Activated effector memory CD4-positive, alpha-beta T cell treated with Interleukin-2 at 50 U/mL for 16 hours (primary cell): ENCODE measurements around the gene ANGPTL2.

ENCODE experiments used
- DNase-seq: peaks from one replicate; pipeline ENCODE4 v3.0.0-alpha.2; 2020

ANGPTL2 gene

GRCh38 chr9:127116957-127117356 lies 5.5 kb downstream of the ANGPTL2 start:
- no peak for DNase-seq

GRCh38 chr9:127116088-127116726 lies 6.2 kb downstream of the ANGPTL2 start:
- DNase-seq, result no peak

- no peak for DNase-seq
These were observed 7.8 kb downstream of the ANGPTL2 start for GRCh38 chr9:127114606-127115005.

DNA sequence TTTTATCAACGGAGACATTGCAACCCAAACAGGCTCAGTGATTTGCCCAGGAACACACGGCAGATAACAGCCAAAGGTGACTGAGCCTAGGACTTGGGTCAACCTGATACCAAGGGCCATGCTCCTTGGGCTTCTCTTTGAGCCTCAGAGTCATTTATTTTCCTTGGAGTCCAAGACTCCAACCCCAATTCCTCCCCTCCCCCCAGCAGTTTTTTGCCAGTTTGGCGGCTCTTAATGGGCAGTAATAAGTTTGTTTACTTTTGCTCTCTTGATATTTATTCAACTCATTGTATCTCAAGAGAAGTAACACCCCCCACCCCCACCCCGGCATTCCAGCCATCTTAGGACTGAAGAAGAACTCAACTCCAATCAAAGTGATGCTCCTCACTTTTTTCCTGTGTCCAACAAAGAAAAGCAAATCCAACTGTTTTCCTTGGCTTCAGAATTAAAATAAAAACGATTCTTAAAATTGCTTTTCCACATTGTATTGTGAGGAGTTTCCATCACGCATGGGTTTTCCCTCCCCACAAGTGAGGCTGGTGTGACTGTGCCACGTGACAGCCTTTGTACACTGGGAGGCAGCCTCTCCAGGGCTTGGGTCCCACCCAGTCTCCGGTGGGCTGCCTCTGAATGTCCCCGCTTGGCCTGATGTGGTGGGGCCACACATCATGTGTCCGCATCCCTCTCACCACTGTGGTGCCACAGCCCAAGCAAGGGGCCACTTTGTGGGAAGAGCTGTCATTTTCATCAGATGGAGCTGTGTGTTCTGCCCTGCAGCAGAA lies 9.1 kb downstream of the ANGPTL2 start:
- no peak for DNase-seq

- no peak for DNase-seq
These were observed 9.7 kb downstream of the ANGPTL2 start for GRCh38 chr9:127112735-127113161.

GRCh38 chr9:127112056-127112455 lies 10.4 kb downstream of the ANGPTL2 start:
- no peak for DNase-seq

- DNase-seq, result no peak
These were observed 13.2 kb downstream of the ANGPTL2 start for GRCh38 chr9:127109212-127109711.

- DNase-seq, result no peak
These were observed 14.2 kb downstream of the ANGPTL2 start for GRCh38 chr9:127107929-127108876.

- no peak for DNase-seq
These were observed 15.1 kb downstream of the ANGPTL2 start for GRCh38 chr9:127107171-127107928.

GRCh38 chr9:127106466-127106855 lies 16.0 kb downstream of the ANGPTL2 start:
- no peak for DNase-seq

DNA sequence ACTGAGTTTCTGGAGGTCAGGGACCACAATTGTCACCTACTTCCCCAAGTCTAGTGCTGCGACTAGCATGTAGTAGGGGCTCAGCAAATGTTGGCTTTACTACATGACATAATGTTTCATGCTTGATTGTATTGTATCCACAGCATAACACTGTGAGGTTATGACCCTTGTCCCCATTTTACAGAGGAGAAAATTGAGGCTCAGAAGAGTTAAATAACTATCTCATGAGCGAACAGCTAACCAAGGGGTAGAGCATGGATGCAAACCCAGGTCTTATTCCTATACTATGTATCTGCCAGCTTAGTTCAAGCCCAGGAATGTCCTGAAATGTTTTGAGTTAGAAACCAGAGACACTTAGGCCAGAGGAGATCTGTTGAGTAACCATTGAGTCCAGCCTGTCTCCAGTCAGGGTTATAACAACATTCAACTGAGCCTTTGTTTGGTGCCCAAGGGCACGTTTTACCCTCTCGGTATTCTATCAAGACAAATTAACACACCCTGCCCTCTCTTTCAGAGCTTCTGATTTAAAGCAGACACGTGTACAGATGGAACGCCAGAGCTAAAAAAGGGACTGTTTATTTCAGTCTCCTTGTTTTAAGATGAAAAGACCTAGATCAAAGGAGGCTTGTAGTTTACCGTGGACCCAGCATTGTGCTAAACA lies 16.5 kb downstream of the ANGPTL2 start:
- DNase-seq, result no peak

- no peak for DNase-seq
These were observed 17.7 kb downstream of the ANGPTL2 start for GRCh38 chr9:127104581-127105311.

DNA sequence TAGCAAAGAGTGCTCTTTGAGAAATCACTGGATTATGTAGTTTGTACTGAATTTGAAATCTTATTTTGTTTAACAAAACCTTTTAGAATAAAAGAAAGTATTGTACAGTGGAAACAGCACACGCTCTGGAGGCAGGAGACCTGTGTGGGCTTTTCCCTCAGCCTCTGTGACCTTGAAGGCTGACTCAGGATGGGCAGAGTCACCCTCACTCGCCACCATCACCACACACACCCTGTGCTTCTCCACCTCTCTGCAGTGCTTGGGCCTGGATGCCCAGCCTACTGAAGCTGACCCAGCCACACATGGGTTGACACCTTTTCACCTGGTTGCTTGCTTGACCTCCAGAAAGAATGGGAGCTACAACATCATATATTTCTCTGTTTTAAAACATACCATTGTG lies 19.6 kb downstream of the ANGPTL2 start:
- DNase-seq, result no peak

GRCh38 chr9:127102176-127102575 lies 20.3 kb downstream of the ANGPTL2 start:
- no peak for DNase-seq

- no peak for DNase-seq
These were observed 22.8 kb downstream of the ANGPTL2 start for GRCh38 chr9:127099664-127100063.

DNA sequence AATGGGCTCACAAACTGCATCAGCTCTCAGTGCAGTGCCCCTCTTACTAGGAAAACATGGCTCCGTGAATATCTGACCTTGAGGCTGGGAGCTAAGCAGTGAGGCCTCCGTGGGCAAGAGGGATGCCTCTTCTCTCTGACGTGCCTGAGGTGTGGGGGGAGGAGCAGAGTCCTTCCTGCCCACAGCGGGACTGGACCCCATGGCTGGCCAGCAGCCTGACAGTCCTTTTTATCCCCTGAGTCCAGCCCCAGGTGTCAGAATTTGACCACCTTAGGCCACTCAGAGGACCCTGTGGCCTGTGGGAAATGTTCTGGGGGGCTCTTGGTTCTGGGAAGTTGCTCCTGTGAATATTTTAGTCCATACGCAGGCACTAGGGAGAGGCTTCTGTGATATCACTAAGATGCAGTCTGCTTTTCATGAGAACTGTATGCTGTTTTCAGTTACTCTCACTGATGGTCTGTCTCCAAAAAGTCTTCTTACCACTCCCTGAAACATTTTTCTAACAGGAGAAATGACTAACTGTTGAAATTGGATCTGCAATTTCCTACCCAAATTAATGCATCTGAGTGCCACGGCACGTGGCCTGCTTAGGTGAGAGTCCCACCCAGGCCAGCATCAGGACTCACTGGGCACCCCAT lies 23.4 kb downstream of the ANGPTL2 start:
- no peak for DNase-seq

- DNase-seq, result no peak
These were observed 24.8 kb downstream of the ANGPTL2 start for GRCh38 chr9:127097683-127098082.

- DNase-seq, result no peak
These were observed 26.2 kb downstream of the ANGPTL2 start for GRCh38 chr9:127096208-127096607.

DNA sequence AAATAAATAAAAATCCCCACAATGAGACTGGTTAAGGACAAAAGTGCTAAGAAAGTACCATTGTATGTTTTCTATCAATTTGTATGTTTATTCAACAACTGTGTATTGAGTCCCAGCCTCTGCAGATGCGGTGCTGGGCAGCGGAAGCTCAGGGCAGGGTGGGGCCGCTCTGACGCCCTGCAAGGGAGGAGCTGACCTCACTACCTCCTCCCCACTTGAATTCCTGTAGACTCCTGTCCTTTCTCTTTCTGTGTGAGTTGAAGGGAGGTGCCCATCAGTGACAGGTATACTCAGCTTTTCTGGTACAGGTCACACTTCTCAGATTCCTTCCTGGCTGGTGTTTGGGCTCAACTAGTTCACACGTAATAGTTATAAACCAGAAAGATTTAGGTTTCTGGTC lies 27.0 kb downstream of the ANGPTL2 start:
- DNase-seq, result no peak

- DNase-seq, result no peak
These were observed 29.0 kb downstream of the ANGPTL2 start for GRCh38 chr9:127093319-127094020.
